ENCODE data around the gene TMC1. TPM values are rescaled to one million over a fixed set of nuclear protein-coding genes. Genes with fewer than 3 reads are reported as not detected.
A peak's percentile ranks its signal among the peaks of the same experiment; 100 is the strongest.

TMC1 gene
- total and polyA plus RNA-seq, 2 of the 13 experiments (the other 11 are each of a cell fraction or from before 2014, with no cell fraction given), result 0.02 to 0.03 TPM

GRCh38 chr9:72858089-72858912, 336.9 kb downstream of the TMC1 start (continued):
- TF ChIP-seq ZNF577 (CRISPR knock-in tag; IDR thresholded peaks at IDR 0.05; ENCODE audit: borderline replicate concordance, low read depth), result no peak
- TF ChIP-seq ZSCAN30 (CRISPR knock-in tag; IDR thresholded peaks at IDR 0.05), result no peak
- TF ChIP-seq SIX1 (CRISPR knock-in tag; IDR thresholded peaks at IDR 0.05; ENCODE audit: borderline replicate concordance), result no peak
- no peak for TF ChIP-seq AFF4 (CRISPR knock-in tag; IDR thresholded peaks at IDR 0.05)
- TF ChIP-seq NR2F2 (IDR thresholded peaks at IDR 0.05; ENCODE audit: borderline replicate concordance, low read depth), result peak; percentile 52; the same call in 1 of the 2 replicates
- peak; percentile 61 for TF ChIP-seq PATZ1 (CRISPR knock-in tag; IDR thresholded peaks at IDR 0.05)
- TF ChIP-seq RNF2 (conservative IDR thresholded peaks at IDR 0.05; ENCODE audit: low read depth), result peak; percentile 96
- no peak for TF ChIP-seq ATF5 (CRISPR knock-in tag; IDR thresholded peaks at IDR 0.05; ENCODE audit: low read depth)
- TF ChIP-seq KDM6A (CRISPR knock-in tag; IDR thresholded peaks at IDR 0.05; ENCODE audit: low read depth), result peak; percentile 66
- no peak for TF ChIP-seq PAWR (CRISPR knock-in tag; IDR thresholded peaks at IDR 0.05; ENCODE audit: borderline replicate concordance)
- no peak for TF ChIP-seq REL (CRISPR knock-in tag; conservative IDR thresholded peaks at IDR 0.05)
- TF ChIP-seq MLXIP (CRISPR knock-in tag; IDR thresholded peaks at IDR 0.05; ENCODE audit: borderline replicate concordance), result no peak
- TF ChIP-seq NCOA1 (CRISPR knock-in tag; IDR thresholded peaks at IDR 0.05), result no peak
- peak; percentile 58; the same call in 1 of the 2 replicates for TF ChIP-seq ZNF687 (CRISPR knock-in tag; IDR thresholded peaks at IDR 0.05)

All from HepG2 (cell line).